ENCODE data around the gene STX17.

STX17 gene

GRCh38 chr9:99905833-99906402 lies 536 bp upstream of the STX17 start:
- in situ Hi-C loops (cut with MboI; ENCODE audit: low sequenced_read_pairs), result no loop called here

DNA sequence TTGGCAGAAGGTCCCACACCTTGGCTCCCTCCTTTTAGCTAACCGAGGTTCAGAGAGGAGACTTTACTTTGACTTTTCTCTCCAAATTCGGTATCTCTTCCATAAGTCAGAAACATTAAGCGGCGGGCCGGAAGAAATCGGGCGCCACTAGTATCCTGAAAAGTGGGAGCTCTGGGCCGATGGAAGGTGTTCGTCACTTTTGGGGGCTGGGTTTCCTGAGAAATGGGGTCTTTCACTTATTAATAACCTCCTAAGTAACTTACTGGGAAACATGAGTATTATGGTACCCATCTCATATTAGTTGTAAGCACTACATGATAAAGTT lies 716 bp downstream of the STX17 start:
- in situ Hi-C loops (cut with MboI; ENCODE audit: low sequenced_read_pairs), result no loop called here

DNA sequence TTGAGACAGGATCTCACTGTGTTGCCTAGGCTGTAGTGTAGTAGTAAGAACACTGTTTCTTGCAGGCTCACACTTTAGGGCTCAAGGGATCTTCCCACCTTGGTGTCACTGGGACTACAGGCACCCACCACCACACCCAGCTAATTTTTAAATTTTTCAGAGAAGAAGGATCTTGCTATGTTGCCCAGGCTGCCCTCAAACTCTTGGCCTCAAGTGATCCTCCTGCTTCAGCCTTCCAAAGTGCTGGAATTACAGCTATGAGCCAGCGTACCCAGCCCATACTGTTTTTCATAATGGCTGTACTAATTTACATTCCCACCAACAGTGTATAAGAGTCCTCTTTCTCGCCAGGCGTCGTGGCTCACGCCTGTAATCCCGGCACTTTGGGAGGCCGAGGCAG lies 5.1 kb downstream of the STX17 start:
- in situ Hi-C loops (cut with MboI; ENCODE audit: low sequenced_read_pairs), result no loop called here

DNA sequence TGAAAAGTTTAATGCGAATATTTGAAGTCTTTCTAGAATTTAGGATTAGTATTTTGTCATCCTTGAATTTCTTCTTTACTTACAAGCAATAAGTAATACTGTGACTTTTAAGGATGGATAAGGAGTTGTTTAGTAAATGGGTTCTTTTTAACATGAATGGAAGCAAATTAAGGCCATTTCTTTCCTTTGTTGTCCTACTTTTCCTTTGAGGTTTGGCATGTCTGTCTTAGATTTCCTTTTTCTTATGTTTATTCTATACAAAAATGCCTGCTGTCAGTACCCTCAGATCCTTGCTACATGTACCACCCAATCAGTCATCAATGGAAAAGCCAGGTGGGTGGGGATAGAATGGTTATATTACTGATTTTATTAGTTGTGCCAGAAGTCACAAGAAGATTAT lies 10.2 kb downstream of the STX17 start:
- in situ Hi-C loops (cut with MboI; ENCODE audit: low sequenced_read_pairs), result no loop called here

DNA sequence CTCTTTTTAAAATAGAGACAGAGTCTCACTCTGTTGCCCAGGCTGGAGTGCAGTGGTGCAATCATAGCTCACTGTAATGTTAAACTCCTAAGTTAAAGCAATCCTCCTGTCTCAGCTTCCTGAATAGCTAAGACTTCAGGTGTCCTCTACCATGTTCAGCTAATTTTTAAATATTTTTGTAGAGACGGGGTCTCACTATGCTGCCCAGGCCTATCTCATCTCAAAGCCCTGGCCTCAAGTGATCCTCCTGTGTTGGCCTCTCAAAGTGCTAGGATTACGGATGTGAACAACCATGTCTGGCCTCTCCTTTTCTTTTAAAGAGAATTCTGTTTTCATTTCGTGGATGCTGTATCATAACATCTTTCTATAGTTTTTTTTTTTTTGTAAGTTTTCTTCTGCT lies 11.7 kb downstream of the STX17 start:
- in situ Hi-C loops (cut with MboI; ENCODE audit: low sequenced_read_pairs), result no loop called here

DNA sequence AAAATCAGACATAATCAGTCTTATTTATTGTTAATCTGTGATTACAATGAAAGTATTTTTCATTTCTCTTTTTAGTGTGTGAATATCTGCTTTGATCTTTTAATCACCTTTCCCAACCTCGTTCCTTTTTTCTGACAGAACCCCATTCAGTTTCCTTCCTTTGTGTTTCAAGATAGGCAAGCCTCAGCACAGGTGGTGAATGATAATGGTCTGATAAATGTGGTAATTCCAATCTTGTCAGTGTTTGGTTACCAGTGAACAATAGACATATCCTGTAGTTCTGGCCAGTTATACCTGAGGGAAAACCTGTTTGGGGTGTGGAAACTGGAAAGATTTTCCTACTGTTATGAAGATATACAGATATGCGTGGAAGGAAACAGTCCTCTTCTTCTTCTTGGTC lies 13.5 kb downstream of the STX17 start:
- in situ Hi-C loops (cut with MboI; ENCODE audit: low sequenced_read_pairs), result no loop called here

GRCh38 chr9:99921875-99922710 lies 15.6 kb downstream of the STX17 start:
- in situ Hi-C loops (cut with MboI; ENCODE audit: low sequenced_read_pairs), result no loop called here

DNA sequence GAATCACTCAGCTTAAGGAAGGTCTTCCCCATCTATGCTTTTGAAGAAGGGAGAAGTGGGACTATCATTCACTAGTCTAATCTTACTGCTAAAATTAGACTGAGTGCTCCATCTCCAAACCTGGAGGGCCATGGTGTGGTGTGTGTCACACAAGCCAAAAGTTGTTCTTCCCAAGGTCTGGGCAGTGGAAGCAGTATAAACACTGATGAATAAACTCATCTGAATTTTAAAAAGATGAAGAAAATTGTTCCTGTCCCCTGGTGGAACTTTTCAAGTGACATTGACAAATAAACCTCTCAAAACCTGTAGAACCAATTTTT lies 16.2 kb downstream of the STX17 start:
- in situ Hi-C loops (cut with MboI; ENCODE audit: low sequenced_read_pairs), result no loop called here

DNA sequence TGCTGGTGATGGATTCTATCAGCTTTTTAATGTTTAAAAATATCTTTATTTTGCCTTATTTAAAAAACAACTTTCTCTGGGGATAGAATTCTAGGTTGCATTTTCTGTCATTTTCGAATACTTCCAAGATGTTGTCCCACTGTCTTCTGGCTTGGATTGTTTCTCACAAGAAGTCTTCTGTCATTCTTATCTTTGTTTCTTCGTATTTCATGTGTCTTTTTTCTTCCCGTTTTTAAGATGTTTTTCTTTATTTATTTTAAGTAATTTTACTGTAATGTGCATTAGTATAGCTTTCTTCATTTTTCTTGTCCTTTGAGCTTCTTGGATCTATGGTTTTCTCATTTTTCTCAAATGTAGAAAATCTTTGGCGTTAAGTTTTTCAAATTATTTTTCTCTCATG lies 19.1 kb downstream of the STX17 start:
- in situ Hi-C loops (cut with MboI; ENCODE audit: low sequenced_read_pairs), result no loop called here

DNA sequence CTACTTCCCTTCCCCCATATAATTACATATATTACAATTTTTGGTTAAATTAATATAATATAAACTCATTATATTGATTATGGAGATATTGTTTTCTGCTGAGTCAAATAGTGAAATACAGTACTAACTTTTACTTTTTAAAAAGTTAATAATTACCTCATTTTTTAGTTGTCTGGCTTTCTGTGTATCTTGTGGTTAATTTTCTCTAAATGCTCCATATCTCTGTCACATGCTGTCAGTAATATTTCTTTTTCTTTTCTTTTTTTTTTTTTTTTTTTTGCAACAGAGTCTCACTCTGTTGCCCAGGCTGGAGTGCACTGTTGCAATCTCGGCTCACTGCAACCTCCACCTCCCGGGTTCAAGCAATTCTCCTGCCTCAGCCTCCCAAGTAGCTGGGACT lies 23.2 kb downstream of the STX17 start:
- in situ Hi-C loops (cut with MboI; ENCODE audit: low sequenced_read_pairs), result no loop called here

DNA sequence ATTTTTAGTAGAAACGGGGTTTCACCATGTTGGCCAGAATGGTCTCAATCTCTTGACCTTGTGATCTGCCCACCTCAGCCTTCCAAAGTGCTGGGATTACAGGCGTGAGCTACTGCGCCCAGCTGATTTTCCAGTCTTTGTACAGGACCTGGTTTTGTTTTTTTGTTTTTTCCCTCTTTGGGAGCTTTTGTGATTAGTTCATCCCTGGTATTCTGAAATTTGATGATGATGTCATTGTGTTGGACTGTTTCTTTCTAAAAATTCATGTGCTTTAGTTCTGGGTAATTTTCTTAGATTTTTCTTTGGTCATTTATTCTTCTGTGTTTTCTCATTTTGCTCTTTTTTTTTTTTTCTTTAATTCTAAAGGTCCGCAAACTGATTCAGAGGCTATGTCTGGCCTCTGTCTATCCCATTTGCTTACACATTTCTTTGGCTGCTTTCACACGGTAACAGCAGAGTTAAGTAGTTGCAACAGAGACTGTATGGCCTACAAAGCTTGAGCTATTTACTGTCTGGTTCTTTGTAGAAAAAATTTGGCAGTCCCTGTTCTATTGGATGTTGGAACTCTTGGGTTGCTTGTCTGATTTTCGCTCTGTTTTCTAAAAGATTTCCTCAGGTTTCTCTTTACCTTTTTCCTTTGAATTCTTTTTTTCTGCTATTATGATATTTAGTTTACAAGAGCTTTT lies 24.8 kb downstream of the STX17 start:
- in situ Hi-C loops (cut with MboI; ENCODE audit: low sequenced_read_pairs), result no loop called here

DNA sequence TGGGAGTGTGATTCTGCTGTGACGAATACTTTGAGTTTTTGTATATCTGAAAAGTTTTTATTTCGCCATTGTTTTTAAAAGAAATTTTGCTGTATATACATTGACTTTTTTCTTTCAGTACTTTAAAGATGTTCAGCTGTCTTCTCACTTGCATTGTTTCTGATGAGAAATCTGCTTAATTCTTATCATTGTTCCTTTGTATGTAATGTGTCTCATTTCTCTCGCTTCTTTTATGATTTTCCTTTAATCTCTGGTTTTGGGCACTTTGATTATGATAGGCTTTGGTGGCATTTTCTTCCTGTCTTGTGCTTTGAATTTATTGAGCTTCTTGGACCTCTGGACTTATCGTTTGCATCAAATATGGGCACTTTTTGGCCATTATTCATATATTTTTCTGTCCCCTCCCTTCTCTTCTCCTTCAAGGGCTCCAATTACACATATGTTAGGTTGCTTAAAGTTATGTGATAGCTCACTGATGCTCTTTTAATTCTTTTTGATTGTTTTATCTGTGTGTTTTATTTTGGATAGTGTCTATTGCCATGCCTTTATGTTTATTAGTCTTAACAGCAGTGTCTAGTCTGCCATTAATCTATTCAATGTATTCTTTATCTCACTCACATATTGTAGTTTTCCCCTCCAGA lies 30.6 kb downstream of the STX17 start:
- in situ Hi-C loops (cut with MboI; ENCODE audit: low sequenced_read_pairs), result no loop called here

- in situ Hi-C loops (cut with MboI; ENCODE audit: low sequenced_read_pairs), result no loop called here
Observed at GRCh38 chr9:99947395-99947794, 40.9 kb downstream of the STX17 start.

- in situ Hi-C loops (cut with MboI; ENCODE audit: low sequenced_read_pairs), result no loop called here
Observed at GRCh38 chr9:99948482-99948881, 42.0 kb downstream of the STX17 start.

DNA sequence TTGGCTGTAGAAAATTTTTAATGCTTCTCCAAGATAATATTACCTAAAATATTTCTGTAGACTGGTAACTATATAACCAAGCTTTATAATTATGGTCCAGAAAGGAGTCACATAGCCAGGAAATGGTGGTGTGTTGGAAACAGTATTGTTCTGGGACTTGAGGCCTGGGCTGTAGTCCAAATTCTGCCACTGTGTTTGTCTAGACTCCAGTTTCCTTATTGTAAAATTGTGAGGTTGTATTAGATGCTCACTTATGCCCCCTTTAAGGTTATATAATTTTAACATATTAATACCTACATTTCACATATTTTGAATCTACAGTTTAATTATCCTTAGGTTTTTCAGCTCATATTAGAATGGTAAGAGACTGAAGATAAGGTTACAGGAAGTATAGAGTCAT lies 42.4 kb downstream of the STX17 start:
- in situ Hi-C loops (cut with MboI; ENCODE audit: low sequenced_read_pairs), result no loop called here

DNA sequence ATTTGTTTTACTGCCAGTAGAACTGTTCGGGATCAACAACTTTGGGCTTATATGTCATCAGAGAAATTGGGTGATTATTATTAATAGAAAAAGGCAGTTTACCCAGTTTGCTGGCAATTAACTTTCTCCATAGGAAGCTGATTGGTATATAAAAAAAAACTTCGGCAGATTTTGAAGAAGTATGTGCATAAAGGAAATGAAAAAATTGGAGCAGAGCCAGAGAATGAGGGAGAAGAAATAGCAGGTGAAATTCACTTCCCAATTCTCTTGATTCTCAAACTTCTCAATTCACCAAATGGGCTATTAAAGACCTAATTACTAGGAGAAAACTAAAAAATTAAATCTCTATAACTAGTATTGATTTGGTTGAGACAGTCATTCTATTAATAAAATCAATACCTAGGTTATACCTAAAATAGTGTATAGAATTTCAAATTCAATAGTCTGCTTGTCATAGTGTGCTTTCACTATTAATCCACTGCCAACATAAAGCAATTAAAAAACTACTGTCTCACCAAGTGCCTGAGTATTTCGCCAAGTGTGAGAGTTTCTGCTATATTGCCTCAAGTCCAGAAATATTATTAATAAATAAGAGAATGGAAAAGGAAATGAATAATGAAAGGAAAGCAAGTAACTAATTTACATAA lies 47.5 kb downstream of the STX17 start:
- in situ Hi-C loops (cut with MboI; ENCODE audit: low sequenced_read_pairs), result no loop called here

DNA sequence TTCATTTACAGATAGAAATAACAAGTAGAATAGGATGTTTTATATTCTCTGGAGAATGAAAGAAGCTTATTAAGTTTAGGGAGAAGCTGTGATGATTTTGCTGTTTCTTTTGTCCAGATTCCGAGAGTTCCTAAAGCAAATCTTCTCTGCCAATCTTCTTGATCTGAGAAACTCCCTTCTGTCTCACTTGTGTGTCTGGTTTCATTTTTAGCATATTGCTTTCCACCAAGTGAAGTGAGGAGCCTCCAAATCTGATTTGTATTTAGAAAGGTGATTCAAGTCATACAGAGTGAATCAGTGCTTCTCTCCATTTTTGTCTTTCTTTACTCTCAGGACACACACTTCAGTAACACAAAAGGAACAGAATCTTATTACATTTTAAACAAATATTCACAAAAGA lies 48.4 kb downstream of the STX17 start:
- in situ Hi-C loops (cut with MboI; ENCODE audit: low sequenced_read_pairs), result no loop called here

- in situ Hi-C loops (cut with MboI; ENCODE audit: low sequenced_read_pairs), result no loop called here
Observed at GRCh38 chr9:99955606-99956005, 49.2 kb downstream of the STX17 start.

DNA sequence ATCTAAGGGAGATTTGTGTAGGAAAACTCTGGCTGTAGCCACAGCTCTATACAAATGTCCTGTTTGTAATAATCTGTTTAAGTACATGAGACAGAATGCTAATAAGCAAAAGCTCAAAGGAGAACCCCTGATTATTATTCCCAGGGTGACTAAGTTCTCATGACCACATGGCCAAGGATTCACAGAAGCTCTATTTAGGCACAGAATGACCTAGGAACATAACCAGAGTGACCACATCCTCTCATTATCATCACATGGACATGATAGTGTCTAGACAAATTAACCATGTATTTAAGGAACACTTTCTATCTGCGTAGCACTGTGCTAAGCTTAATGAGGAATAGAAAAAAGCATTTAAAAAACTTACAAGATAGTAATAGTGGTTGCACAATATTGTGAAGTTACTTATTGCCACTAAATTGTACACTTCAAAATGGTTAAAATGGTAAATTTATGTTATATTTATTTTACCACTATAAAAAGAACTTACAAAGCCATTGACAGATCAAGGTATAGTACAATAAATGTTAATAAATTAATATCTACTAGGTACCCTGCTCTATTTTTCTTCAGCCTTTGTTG lies 56.3 kb downstream of the STX17 start:
- in situ Hi-C loops (cut with MboI; ENCODE audit: low sequenced_read_pairs), result no loop called here

DNA sequence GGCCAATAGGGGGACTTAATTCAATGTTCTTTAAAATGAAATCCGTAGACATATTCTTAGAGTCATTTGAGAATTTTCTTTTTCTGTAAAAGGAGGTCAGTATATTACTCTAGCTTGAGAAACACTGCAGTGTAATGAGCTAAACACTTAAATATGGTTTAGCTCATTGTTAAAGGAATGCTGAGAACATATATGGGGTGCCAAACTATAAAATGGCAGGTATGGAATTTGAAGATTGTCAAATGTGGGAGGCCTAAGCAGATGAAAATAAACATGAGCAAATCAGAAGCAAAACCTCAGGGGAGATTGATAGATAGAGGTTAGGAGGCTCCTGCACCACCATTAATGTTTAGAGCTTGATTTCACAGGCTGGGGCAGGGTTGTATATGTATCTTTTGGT lies 57.9 kb downstream of the STX17 start:
- in situ Hi-C loops (cut with MboI; ENCODE audit: low sequenced_read_pairs), result no loop called here

GRCh38 chr9:99966001-99966400 lies 59.5 kb downstream of the STX17 start:
- in situ Hi-C loops (cut with MboI; ENCODE audit: low sequenced_read_pairs), result no loop called here
